SKM-1 treated with dmso at 0.1 percent for 144 hours (cell line): Measurements from ENCODE around the gene GCN1.
A peak's percentile ranks its signal among the peaks of the same experiment; 100 is the strongest.

Experiments
- DNase-seq: peaks from one replicate; lab custom pipeline; 2025; ENCODE audit not compliant: unreplicated experiment; lab: John Stamatoyannopoulos, UW

Gene GCN1

DNA sequence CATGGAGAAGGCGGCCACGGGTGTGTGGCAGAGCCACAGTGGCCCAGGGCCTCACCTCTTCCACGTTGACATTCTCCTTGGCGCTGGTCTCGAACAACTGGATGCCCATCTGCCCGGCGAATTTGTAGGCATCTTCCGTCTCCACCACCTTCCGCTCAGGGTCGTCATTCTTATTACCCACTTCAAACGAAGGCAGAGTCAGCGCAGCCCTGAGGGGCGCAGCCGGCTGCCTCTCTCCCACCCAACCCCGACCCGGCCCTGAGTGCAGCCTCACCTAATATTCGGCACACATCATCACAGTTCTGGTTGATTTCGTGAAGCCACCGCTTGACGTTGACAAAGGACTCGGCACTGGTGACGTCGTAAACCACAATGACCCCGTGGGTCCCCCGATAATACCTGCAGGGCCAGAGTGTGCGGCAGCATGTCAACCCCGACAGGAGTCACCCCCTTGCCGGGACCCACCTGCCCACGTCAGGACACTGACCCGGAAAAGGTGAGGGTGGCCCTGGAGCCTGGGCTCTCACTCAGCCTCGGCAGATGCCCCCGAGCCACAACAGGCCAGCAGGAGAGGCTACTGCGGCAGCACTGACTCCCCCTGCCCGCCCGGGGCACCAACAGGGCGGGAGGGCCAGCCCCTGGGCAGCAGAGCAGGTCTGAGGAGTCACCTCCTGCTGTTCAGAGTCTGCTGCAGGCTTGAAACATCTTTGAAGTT lies 95.6 kb downstream of the GCN1 start:
- DNase-seq: no peak

DNA sequence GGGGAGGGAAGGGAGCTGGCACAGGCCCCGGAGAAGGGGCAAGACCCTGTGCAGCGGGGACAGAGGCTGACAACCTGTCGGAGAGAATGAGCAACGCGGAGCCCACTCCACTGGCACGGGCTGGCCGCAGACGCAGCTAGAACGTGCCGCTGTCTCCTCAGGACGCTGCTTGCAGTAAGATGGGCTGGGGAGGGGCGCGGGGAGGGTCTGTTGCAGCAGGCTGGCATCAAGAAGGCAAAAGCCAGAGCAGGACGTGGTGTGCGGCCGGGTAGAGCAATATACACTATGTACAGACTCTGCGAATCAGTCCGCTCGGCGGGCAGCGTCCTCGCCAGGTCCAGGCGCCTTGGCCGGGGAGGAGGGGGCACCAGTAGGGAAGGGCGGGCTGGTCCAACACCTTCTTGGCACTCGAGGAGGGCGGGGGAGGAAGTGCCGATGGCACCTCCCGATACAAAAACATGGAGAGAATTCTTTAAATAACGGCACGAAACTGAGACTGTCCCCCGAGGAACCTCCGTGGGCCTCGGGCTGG lies 97.8 kb downstream of the GCN1 start:
- DNase-seq: no peak

DNA sequence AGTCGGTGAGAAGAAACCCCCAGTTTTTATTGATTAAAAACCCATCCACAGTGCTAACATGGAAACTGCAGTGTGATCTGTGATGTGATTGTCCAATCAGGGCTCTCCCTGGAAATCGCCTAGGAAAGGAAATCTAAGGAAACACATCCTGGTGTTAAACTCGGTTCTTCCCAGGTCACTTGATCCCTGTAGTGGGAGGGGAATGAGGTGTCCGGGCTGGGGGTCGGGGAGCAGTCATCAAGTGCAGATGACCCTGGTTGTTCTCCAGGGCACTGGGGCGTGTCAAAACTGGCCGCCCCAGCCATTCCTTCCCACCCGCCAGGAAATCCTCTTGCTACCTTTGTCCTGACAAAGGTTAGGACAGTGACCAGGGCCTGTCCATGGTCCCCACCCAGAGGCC lies 98.8 kb downstream of the GCN1 start:
- no peak for DNase-seq

DNA sequence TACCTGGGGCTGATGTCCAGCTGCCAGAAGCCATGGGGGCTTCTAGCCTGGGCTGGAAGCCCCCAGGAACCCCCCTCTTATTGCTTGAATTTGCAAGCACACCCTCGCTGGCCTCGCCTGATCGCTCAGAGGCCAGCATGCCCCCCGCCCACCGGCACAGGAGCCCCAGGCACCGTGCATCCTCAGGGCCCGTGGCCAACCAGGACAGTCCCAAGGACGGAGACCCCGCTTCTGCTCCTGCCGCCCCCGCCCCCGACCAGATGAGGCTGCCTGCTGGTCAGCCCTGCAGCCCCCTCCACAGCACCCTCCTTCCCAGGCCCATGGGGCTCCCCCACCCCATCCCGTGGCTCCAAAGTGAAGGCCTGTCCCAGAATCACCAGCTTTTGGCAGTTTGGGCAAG lies 99.2 kb downstream of the GCN1 start:
- no peak for DNase-seq

DNA sequence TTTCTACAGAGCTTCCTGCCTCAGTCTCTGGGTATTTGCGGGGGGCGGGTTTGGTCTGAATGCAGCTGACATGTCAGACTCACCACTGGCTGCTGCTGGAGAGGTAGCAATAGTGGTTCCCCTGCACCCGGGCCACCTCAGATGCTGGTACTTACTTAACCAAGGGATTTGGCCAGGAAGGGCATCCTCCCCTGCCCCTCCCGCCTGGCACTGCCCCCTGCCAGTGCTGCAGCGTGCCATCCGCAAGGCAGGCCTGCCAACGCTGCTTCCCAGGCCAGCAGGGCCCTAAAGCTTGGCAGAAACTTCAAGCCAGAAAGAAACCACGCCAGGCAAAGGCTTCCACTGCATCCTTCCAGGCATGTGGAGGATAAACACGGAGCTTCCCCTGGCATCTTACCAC lies 100.0 kb downstream of the GCN1 start:
- DNase-seq: no peak

DNA sequence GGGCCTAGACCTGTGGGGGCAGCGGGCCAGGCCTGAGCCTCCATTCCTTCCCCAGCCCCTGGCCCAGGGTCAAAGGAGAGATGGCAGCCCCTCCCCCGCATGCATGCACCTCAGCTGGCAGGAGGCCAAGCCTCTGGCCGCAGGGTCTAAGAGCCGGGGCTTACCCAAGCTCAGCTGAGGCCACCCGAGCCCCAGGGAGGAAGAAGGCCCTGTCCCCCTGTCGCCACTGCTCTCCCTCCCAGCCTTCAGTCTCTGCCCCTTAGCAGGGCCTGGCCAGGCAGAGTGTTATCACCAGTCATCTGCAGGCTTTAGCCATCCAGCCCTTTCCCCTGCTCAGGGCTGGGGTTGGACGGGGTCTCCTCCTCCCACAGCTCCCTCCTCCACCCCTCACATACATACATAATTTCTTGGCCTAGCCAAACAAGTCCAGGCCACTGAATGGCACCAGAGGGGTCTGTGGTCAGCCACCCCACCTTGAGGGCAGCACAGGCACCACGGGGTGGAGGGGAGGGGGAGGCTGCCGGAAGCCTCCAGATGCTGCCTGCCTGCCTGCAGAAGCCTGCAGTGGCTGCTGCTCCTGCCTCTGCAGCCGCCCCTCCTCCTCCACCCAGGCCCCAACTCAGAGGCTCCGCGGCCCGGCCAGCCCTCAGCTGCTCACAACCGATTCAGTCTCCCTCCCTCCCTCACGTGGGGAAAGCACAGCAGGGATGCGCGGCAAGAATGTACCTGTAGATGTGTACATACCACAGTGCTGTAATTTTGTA lies 100.7 kb downstream of the GCN1 start:
- DNase-seq: no peak

DNA sequence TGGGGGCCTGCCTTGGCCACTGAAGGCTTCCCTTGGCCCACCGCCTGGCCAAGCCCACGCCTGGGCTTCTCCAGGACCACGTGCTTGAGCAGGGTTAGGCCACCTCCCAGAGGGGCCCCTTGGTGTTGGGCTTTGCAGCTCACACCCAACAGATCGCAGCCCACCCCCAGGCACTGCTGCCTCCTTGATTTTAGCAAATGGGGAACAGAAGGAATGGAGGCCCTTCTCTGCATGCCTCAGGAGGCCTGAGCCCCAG lies 101.3 kb downstream of the GCN1 start:
- no peak for DNase-seq

DNA sequence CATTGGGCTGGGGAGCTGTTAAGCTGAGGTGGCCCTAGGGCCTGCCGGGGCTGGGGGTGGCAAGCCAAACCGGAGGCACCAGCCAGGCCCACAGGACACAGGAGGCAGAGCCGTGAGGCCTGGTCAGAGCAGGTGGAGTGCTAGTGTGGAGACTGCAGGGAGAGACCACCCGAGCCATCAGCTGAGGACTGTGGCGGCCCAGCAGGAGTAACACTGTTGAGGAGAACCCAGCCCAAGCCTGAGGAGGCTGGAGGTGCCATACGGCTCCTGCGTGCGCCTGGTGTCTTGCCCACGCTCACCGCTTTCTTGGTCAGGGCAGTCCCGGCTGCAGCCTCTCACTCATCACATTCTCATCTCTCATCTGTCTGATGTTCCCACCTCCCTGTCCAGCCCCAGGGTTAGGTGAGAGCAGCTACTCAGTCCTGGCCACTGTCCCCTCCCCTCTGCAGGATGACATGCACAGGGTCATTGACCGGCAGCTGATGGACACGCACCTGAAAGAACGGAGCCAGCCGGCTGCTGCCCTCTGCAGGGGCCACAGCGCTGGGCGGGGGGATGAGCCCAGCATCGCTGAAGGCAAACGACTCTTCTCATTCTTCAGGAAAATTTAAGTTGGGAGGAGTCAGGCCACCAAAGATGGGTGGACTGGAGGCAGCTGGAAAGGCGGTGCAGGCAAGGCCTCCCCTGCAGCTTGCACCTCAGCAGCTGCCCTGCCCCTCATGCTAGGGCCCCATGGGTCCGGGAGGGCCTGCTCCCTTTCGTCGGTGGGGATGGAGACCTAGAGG lies 101.8 kb downstream of the GCN1 start:
- no peak for DNase-seq

DNA sequence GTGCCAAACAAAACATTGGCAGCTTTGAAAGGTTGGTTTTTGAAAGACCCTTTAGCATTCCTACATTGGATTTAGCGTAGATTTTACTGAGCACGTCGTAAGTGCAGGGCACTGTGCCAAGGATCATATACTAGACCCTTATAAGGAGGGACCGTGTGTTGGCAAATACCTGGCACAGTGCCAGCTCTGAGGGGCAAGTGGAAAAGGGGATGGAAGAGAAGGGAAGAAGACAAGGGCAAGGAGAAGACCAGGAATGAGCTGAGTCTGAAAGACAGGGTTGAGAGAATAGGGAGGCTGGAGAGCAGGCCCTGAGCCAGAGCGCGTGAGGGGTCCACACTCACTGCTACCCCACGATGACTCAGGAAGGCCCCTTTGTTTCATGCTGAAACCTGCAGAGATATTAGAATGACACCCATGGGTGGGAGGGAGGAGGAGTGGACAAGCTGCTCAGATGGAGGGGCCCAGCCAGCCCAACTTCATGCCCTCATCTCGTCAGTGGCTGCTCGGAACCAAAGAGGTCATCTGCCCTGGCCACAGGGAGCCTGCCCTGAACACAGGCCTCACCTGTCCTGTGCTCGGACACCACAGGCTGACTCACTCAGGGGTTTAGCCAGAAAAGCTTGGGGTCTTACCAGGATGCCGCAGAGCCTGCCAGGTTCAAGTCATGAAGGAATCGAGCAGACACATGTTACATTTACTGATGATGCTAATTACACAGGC lies 103.0 kb downstream of the GCN1 start:
- no peak for DNase-seq

DNA sequence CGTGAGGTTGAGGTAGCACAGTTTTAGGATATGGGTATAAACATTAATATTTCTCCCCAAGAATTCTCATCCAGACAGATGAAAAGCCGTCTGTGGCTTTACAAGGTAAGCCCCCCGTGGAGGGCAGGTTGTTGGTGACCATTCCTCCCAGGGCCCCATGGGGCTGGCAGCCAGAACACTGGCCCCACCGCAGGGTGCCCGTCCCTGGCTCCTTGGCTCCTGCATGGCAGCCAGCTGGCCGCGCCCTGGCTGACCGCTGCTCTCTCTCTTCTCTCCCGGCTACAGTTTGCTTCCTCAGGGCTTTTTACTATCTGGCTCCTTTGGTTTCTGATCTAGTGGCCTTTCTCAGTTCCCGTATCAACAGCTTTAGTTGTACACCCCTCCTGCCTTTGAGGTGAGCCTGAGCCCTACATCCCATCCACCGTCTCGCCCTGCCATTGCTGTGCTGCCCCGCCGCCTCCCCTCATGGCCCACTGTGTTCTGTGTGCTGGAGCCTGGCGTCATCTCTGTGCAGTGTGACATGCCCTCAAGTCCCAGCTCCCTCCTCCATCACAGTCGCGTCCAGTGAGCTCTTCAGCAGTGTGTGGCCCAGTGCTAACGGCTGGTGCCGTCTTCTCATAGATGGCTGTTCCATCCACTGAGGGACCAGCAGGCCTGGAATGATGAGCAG lies 103.8 kb downstream of the GCN1 start:
- no peak for DNase-seq

DNA sequence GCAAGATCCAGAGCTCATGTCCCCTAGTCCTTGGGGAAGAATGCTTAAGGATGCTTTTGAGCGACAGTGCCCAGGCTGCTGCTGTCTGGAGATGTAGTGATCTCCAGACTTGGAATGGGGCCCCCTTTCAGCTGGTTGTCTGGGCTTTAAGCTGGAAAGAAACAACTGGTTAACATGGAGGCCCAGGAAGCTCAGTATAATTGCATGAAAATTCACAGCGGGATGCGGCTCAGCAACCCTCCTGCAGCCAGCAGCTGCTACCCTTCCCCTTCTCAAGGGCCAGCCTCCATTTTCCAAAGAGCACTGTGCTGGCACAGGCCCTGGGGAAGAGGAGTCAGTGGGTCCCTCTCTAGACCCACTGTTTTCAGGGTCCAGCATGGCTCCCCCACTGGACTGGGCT lies 104.3 kb downstream of the GCN1 start:
- no peak for DNase-seq

DNA sequence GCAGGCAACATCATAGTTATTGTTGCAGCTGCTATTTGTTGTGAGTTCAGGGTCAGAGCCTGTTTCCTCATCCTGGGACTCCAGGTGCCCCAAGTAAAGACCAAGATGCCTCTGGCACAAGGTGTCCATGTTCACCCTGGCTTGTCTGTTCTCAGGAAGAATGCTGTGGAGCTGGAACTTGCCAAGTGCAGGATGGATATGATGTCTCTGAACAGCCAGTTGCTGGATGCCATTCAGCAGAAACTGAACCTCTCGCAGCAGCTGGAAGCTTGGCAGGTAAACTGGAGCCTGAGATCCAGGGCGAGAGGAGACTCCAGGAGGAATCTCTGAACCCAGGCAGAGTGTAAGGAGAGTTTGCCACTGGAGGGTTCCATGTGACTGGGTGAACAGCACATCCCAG lies 104.7 kb downstream of the GCN1 start:
- no peak for DNase-seq

DNA sequence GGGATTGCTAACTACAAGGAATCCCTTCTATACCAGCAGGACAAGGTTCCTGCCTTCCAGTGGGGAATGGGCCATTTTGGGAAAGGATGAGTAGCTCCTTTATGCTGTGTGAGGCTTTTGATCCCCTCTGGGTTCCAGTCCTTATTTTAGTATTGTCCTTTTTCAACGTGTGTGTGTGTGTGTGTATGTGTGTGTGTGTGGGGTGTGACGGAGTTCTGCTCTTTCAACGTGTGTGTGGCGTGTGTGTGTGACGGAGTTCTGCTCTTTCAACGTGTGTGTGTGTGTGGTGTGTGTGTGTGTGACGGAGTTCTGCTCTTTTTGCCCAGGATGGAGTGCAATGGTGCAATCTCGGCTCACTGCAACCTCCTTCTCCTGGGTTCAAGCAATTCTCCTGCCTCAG lies 105.4 kb downstream of the GCN1 start:
- no peak for DNase-seq

DNA sequence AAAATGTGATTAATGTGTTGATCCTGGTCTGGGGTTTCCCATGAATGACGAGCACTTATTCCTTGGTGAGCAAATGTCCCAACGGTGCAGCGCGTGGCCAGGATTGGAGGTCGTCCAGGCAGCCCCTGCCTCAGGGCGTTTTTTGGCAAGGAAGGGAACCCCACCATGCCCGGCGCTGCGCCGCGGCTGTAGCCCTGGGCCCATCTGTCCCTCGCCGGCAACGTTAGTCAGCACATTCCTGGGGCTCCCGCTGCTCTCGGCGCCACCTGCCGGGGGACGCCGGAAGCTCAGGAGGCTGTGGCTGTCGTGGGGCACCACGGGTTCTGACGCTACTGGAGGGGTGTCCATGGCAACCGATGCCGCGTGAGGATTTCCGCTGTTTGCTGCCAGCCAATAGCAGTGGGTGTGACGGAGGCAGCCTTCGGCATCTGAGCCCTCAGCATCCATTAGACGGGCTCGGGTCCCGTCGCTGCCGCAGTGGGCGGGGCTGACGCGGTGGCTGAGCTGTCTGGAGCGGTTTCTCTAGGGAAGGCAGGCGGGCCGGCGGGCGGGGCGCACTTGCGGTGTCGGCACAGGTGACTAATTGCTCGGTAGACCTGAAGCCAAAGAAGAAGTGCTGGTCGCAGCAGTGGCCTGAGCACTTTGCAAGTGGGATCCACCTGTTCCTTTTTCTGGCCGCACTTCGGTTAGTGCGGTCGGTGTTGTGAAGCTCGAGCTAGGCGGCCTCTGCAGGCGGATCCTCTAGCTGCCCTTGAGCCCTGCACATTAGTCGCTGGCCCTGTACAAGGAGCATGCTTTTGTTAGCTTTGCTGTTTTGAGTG lies 107.5 kb downstream of the GCN1 start:
- peak; percentile 81 for DNase-seq

DNA sequence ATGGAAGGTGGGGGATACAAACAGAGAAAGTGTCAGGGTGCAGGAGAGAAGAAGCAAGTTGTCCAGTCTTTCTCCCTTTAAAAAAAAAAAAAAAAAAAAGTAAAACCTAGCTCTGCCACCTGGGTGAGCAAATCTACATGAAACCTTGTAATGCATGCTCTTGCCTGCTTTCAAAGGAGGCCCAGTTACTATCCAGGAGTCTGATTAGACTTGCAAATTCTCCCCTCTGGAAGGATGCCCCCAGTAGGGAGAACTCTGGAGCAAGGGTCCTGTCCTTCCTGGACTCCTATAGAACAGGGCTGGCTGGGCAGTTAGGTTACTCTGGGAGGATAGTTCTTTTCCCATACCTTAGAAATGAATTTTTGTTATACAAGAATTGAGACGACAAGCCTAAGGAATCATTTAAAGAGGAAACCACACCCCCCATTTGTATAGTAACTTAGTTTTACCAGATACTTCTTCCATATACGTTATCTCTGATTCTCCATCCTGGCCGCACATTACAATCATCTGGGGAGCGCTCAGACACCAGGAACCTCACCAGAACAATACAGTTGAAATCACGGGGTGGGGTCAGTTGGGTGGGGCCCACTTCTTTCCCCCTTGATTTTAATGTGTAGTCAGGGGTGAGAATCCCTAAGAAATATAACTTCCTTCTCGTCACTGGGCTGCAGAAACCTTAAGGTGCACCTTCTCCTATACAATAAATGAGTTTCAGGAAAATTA lies 108.4 kb downstream of the GCN1 start:
- DNase-seq: no peak

DNA sequence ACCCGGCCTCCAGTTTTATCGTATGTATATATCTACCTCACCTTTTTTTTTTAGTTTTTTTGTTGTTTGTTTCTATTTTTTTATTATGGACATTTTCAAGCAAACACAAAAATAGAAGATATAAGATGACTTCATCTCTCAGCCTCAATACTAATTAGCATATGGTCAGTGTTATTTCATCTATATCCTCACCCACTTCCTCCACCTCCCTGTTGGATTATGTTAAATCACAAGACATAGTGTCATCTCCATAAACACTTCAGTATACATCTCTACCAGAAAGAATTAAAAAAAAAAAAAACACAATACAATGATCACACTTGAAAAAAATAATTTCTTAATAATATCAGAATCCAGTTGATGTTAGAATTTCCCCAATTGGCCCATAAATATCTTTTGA lies 112.9 kb downstream of the GCN1 start:
- no peak for DNase-seq

DNA sequence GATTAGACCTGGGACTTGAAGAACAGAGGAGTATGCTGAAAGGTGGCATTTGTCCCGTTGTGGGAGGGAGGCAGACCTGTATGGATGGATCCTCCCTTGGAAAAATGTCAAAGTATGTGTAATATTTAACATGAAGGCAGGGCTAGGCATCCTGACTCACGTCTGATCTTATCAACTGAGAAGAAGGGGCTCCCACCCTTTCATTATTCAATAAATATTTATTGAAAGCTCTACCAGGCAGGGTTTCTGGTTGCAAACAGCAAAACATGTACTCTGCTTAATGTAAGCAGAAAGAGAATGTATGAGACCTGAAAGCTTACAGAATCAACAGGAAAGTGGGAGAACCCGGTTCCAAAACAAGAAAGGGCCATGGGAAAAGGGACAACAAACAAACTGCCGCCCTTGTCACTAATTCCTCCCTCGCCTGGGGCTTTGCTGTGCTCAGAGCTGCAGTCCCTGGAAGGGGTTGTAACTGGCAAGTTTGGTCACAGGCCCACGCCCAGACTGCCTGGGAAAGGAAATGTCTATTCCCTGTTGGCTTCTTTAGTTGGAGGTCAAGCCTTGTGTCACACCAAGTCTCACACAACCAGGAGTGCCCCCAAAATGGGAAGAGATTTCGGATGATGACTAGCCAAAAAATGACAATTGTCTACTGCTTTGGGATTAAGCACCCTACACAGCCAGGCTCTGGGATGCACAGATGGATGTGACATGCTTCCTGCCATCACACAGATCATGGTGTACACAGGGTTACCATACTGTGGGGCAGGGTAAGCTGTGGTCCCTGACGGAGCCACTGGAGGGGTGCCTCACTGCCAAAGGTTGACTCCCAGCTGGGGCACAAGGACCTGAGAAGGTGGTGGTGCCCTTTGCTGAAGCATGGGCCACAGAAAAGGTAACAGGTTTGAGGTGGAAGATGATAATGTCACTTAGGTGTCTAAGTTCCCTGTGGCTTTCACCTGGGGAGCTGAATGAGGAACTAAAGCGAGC lies 114.8 kb downstream of the GCN1 start:
- no peak for DNase-seq

DNA sequence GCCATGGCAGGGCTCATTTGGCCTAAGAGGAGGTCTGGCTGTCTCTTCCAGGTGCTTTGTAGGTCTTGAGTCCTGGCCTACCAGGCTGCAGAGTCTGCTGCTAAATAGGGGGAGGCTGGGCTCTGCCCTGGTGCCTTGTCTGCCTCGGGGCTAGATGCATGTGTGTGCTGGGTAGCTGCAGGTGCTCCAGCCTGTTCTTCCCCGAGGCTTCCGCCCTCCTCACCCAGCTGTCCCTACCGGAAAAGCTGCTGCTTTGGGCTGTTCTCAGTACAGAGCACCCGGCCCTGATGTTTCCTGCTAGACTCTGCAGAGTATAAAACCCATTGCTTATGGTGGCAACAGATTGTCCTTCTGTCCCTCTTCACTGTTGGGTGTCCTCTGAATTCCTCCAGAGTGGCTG lies 115.6 kb downstream of the GCN1 start:
- no peak for DNase-seq
